Right cardiac atrium (tissue), 5 donors: Measurements from ENCODE around the gene ABCA7. TPM values are rescaled to one million over a fixed set of nuclear protein-coding genes. Genes with fewer than 3 reads are reported as not detected.

Source experiments
- ATAC-seq, 2 donors: fragments of 200-7000 bp; cut with Tn5 transposase; one replicate each; pipeline versions ENCODE4 v1.8.0 to v1.9.1; 2020; ENCODE audit warnings: moderate library complexity in 2 of 2, mild to moderate bottlenecking in 1 of 2
- DNase-seq, 3 donors: peaks; one replicate each; pipeline ENCODE4 v3.0.0-alpha.2; 2020
- H3K27ac ChIP-seq: one replicate; pipeline ENCODE4 v1.5.1; 2013; ENCODE audit warnings: mild to moderate bottlenecking, low read length, control low read depth, moderate library complexity
- H3K27me3 ChIP-seq: one replicate; pipeline ENCODE4 v1.6.1; 2013; ENCODE audit not compliant: control insufficient read depth, insufficient read depth
- H3K4me1 ChIP-seq: one replicate; pipeline ENCODE4 v1.6.1; 2013; ENCODE audit warnings: low read length; ENCODE audit not compliant: control insufficient read depth, insufficient read depth
- H3K4me3 ChIP-seq: one replicate; pipeline ENCODE4 v1.5.1; 2013; ENCODE audit warnings: low read length, control low read depth
- H3K9me3 ChIP-seq: one replicate; pipeline ENCODE4 v1.6.1; 2013; ENCODE audit warnings: low read length; ENCODE audit not compliant: control insufficient read depth
- WGBS: extraction: QIAGEN DNeasy Blood & Tissue Kit; methylation state at CpG from one replicate; pipeline ENCODE4 v1.1.7; 2013; 5-methylcytosine and 5-hydroxymethylcytosine counted together
- intact Hi-C, 4 donors: fragments of 100-400 bp; cut with DNase I; formaldehyde crosslinking; loops; one replicate each; pipeline versions ENCODE4 v1.11.0 to v1.14.0; 2022 to 2023
- polyA plus RNA-seq: library from polyadenylated mRNA; stranded (reverse); fragments of 200-250 nt; gene quantifications from one replicate; pipeline ENCODE4 v1.2.3, GENCODE V29; 2013
- total RNA-seq, 4 donors: library from RNA; stranded (reverse); fragmentation: NEBNext Ultra II Directional; extraction: Animal tissue kit (Norgen Biotek cat#: 25700); gene quantifications; one replicate each; pipeline ENCODE4 v1.2.1, GENCODE V29; 2021
- donor health status: healthy with polysubstance abuse.
- donor health status: DM: no; HTN: yes; CAD: no.
- donor health status: DM: no; HTN: no; CAD: no.
- donor health status: DM: no; HTN: yes; CAD: no; lungs with severe emphysema.
- donor health status: DM: yes; HTN: yes; CAD: no.

Gene ABCA7
- total and polyA plus RNA-seq, 5 donors = 7.3 to 10.4 (median 9.1) TPM

- intact Hi-C loops = loop anchor here in 1 of 4 donors (10.0 kb wide), 1 partner anchor 50 kb away; the partner anchor contains the start of gene ABCA7
- Histone ChIP-seq H3K9me3 (no peaks in the 10 kb centered on the region), H3K4me1 (peaks cover 14% of the 10 kb centered on the region), H3K27ac (no peak within 1 kb of the TSS), H3K4me3 (peak within 1 kb of the TSS; percentile 70), H3K27me3 (no peaks in the 10 kb centered on the region)
- under 1% methylated on average over 81 of the region's 81 CpGs for WGBS
- peak; percentile 99 for DNase-seq
- peak; percentile 93 for ATAC-seq
Measured at GRCh38 chr19:1094978-1095701, 55.2 kb downstream of the ABCA7 start, which contains the start of gene POLR2E. TSS of gene POLR2E (minus strand) at chr19:1095375. CDS start at chr19:1095315, 60 bp downstream.

GRCh38 chr19:1097810-1098176 lies 57.9 kb downstream of the ABCA7 start:
- H3K9me3 ChIP-seq = no peaks in the 10 kb centered on the region
- intact Hi-C loops = loop anchor here in 1 of 4 donors (10.0 kb wide), 1 partner anchor 53 kb away; the partner anchor contains the start of gene ABCA7
- H3K27me3 ChIP-seq = no peaks in the 10 kb centered on the region
- 70% methylated on average over 7 of the region's 7 CpGs for WGBS
- ATAC-seq (no peak), DNase-seq (peak in 2 of 3 donors; percentile 49 to 57)
- no peak overlapping the region for H3K4me3 ChIP-seq
- H3K4me1 ChIP-seq = peaks cover 17% of the 10 kb centered on the region
- peak overlapping the region; percentile 62 for H3K27ac ChIP-seq

GRCh38 chr19:1098177-1099051 lies 58.5 kb downstream of the ABCA7 start:
- H3K4me1 ChIP-seq = peaks cover 17% of the 10 kb centered on the region
- intact Hi-C loops = loop anchor here in 1 of 4 donors (10.0 kb wide), 1 partner anchor 54 kb away; the partner anchor contains the start of gene ABCA7
- no peaks in the 10 kb centered on the region for H3K9me3 ChIP-seq
- 59% methylated on average over 15 of the region's 15 CpGs for WGBS
- ATAC-seq (no peak), DNase-seq (peak in 2 of 3 donors; percentile 80 to 81)
- H3K27me3 ChIP-seq = no peaks in the 10 kb centered on the region
- H3K4me3 ChIP-seq = no peak overlapping the region
- peak overlapping the region; percentile 62 for H3K27ac ChIP-seq

GRCh38 chr19:1101337-1101698 lies 61.4 kb downstream of the ABCA7 start:
- H3K4me1 ChIP-seq = peaks cover 14% of the 10 kb centered on the region
- DNase-seq (peak in 2 of 3 donors; percentile 66 to 85), ATAC-seq (peak in 1 of 2 donors; percentile 28)
- H3K4me3 ChIP-seq = no peak overlapping the region
- 13% methylated on average over 9 of the region's 9 CpGs for WGBS
- H3K9me3 ChIP-seq = no peaks in the 10 kb centered on the region
- peak overlapping the region; percentile 87 for H3K27ac ChIP-seq
- no peaks in the 10 kb centered on the region for H3K27me3 ChIP-seq
- intact Hi-C loops = loop anchor here in 2 of 4 donors (5.0 to 10.0 kb wide), 2 partner anchors 74 to 77 kb away; partner anchors contain the start of genes CNN2 (in 2 of the 2), RNU6-2 (in 1 of the 2) and TMEM259 (in 1 of the 2)

GRCh38 chr19:1102407-1103131 lies 62.7 kb downstream of the ABCA7 start:
- 59% methylated on average over 17 of the region's 17 CpGs for WGBS
- H3K4me3 ChIP-seq = no peak overlapping the region
- intact Hi-C loops = loop anchor here in 2 of 4 donors (5.0 to 10.0 kb wide), 2 partner anchors 75 to 78 kb away; partner anchors contain the start of genes CNN2 (in 2 of the 2), RNU6-2 (in 1 of the 2) and TMEM259 (in 1 of the 2)
- H3K27me3 ChIP-seq = no peaks in the 10 kb centered on the region
- ATAC-seq (peak in 1 of 2 donors; percentile 27), DNase-seq (peak; percentile 53 to 65 (median 59))
- peaks cover 14% of the 10 kb centered on the region for H3K4me1 ChIP-seq
- H3K9me3 ChIP-seq = no peaks in the 10 kb centered on the region
- H3K27ac ChIP-seq = peak overlapping the region; percentile 87

GRCh38 chr19:1103132-1103707 lies 63.3 kb downstream of the ABCA7 start:
- DNase-seq = peak in 2 of 3 donors; percentile 61 to 69
- intact Hi-C loops = loop anchor here in 2 of 4 donors (5.0 to 10.0 kb wide), 2 partner anchors 76 to 78 kb away; partner anchors contain the start of genes CNN2 (in 2 of the 2), RNU6-2 (in 1 of the 2) and TMEM259 (in 1 of the 2)
- WGBS = 31% methylated on average over 20 of the region's 20 CpGs
- H3K27me3 ChIP-seq = no peaks in the 10 kb centered on the region
- H3K4me1 ChIP-seq = peaks cover 12% of the 10 kb centered on the region
- ATAC-seq = no peak
- H3K9me3 ChIP-seq = no peaks in the 10 kb centered on the region
- peak overlapping the region; percentile 93 for H3K27ac ChIP-seq
- no peak overlapping the region for H3K4me3 ChIP-seq

GRCh38 chr19:1103708-1104310 lies 63.9 kb downstream of the ABCA7 start, which contains the start of gene GPX4:
TSS of gene GPX4 (plus strand) at chr19:1103994. CDS start at chr19:1104044, 50 bp downstream.
- H3K27me3 ChIP-seq = no peaks in the 10 kb centered on the region

GRCh38 chr19:1104311-1105007 lies 64.6 kb downstream of the ABCA7 start:
- H3K4me1 ChIP-seq = peaks cover 3% of the 10 kb centered on the region

More at GRCh38 chr19:1103708-1104310, 63.9 kb downstream of the ABCA7 start, which contains the start of gene GPX4:
- WGBS = under 1% methylated on average over 75 of the region's 75 CpGs
- Histone ChIP-seq H3K27ac (peak within 1 kb of the TSS; percentile 98), H3K9me3 (no peaks in the 10 kb centered on the region), H3K4me3 (peak within 1 kb of the TSS; percentile 89), H3K4me1 (peaks cover 8% of the 10 kb centered on the region)
- ATAC-seq = peak; percentile 86 to 89
- DNase-seq = peak; percentile 100
- intact Hi-C loops = loop anchor here in 2 of 4 donors (5.0 to 10.0 kb wide), 2 partner anchors 77 to 79 kb away; partner anchors contain the start of genes CNN2 (in 2 of the 2), RNU6-2 (in 1 of the 2) and TMEM259 (in 1 of the 2)

More at GRCh38 chr19:1104311-1105007, 64.6 kb downstream of the ABCA7 start:
- under 1% methylated on average over 93 of the region's 93 CpGs for WGBS
- ATAC-seq (peak; percentile 20 to 34), DNase-seq (peak; percentile 80 to 92 (median 92))
- intact Hi-C loops = loop anchor here in 2 of 4 donors (5.0 to 10.0 kb wide), 2 partner anchors 77 to 80 kb away; partner anchors contain the start of genes CNN2 (in 2 of the 2), RNU6-2 (in 1 of the 2) and TMEM259 (in 1 of the 2)
- Histone ChIP-seq H3K9me3 (no peaks in the 10 kb centered on the region), H3K27ac (peak overlapping the region; percentile 98), H3K27me3 (no peaks in the 10 kb centered on the region), H3K4me3 (peak overlapping the region; percentile 89)
